ENCODE results near the gene IFT88. TPM values are rescaled to one million over a fixed set of nuclear protein-coding genes. Genes with fewer than 3 reads are reported as not detected.

The IFT88 gene
- total RNA-seq, 4 donors from 2014 or later = 14.6 to 24.6 (median 19.2) TPM

DNA sequence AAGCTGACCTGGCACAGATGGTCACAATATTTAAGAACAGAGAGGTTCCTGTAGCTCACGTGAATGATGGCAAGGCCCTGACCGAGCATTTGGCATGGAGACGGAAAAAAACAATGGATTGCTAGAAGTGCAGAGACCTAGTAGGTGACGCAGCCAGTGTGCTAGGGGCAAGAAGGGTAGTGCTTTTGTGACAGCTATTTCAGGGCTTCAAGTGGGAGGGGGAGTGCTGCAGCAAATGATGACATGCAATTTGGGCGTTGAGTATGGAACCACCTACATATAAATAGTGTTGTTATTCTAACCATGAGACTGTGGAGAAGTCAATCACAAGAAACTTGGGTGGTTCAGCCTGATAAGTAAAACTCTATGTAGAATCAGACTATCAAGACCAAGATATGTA is 70.9 kb downstream of the IFT88 start:
- no peak for DNase-seq (ENCODE audit: low spot score in 2 of 2)
- no peak overlapping the region for H3K27ac ChIP-seq
- no peak for TF ChIP-seq EP300 (IDR thresholded peaks at IDR 0.05)
- no peak for TF ChIP-seq POLR2A (IDR thresholded peaks at IDR 0.05)
- TF ChIP-seq CTCF (IDR thresholded peaks at IDR 0.05) = no peak
- 85 to 88% methylated on average over 5 of the region's 5 CpGs for WGBS, 2 donors
- no peaks in the 10 kb centered on the region for H3K9me3 ChIP-seq
- peaks cover 0 to 37% (median 0%) of the 10 kb centered on the region in 3 donors for H3K36me3 ChIP-seq
- H3K4me1 ChIP-seq = no peaks in the 10 kb centered on the region
- no peak overlapping the region for H3K4me3 ChIP-seq
- no peaks in the 10 kb centered on the region for H3K27me3 ChIP-seq

- TF ChIP-seq POLR2A (IDR thresholded peaks at IDR 0.05) (no peak), CTCF (IDR thresholded peaks at IDR 0.05) (no peak), EP300 (IDR thresholded peaks at IDR 0.05) (no peak)
- 93 to 100% methylated on average over 2 of the region's 2 CpGs for WGBS, 2 donors
- peaks cover 0 to 27% (median 0%) of the 10 kb centered on the region in 3 donors for H3K36me3 ChIP-seq
- H3K27ac ChIP-seq = no peak overlapping the region
- DNase-seq (ENCODE audit: low spot score in 2 of 2) = no peak
- H3K27me3 ChIP-seq = no peaks in the 10 kb centered on the region
- no peaks in the 10 kb centered on the region for H3K4me1 ChIP-seq
- H3K4me3 ChIP-seq = no peak overlapping the region
- no peaks in the 10 kb centered on the region for H3K9me3 ChIP-seq
Measured at GRCh38 chr13:20647758-20648157, 80.8 kb downstream of the IFT88 start.

GRCh38 chr13:20652946-20653345 is 86.0 kb downstream of the IFT88 start:
- no peaks in the 10 kb centered on the region for H3K4me1 ChIP-seq
- H3K36me3 ChIP-seq = peaks cover 0 to 29% (median 0%) of the 10 kb centered on the region in 3 donors
- TF ChIP-seq EP300 (IDR thresholded peaks at IDR 0.05) (no peak), CTCF (IDR thresholded peaks at IDR 0.05) (no peak), POLR2A (IDR thresholded peaks at IDR 0.05) (no peak)
- no peak for DNase-seq (ENCODE audit: low spot score in 2 of 2)
- H3K9me3 ChIP-seq = no peaks in the 10 kb centered on the region
- no peak overlapping the region for H3K4me3 ChIP-seq
- H3K27me3 ChIP-seq = no peaks in the 10 kb centered on the region
- no peak overlapping the region for H3K27ac ChIP-seq
- 72 to 76% methylated on average over 4 of the region's 4 CpGs for WGBS, 2 donors

GRCh38 chr13:20654156-20654555 is 87.2 kb downstream of the IFT88 start:
- TF ChIP-seq CTCF (IDR thresholded peaks at IDR 0.05) (no peak), POLR2A (IDR thresholded peaks at IDR 0.05) (no peak), EP300 (IDR thresholded peaks at IDR 0.05) (no peak)
- no peaks in the 10 kb centered on the region for H3K9me3 ChIP-seq
- H3K27me3 ChIP-seq = no peaks in the 10 kb centered on the region
- no peak overlapping the region for H3K27ac ChIP-seq
- H3K36me3 ChIP-seq = peaks cover 0 to 36% (median 0%) of the 10 kb centered on the region in 3 donors
- H3K4me1 ChIP-seq = no peaks in the 10 kb centered on the region
- no peak overlapping the region for H3K4me3 ChIP-seq
- DNase-seq (ENCODE audit: low spot score in 2 of 2) = no peak
- WGBS, 2 donors = 83 to 86% methylated on average over 1 of the region's 1 CpG

DNA sequence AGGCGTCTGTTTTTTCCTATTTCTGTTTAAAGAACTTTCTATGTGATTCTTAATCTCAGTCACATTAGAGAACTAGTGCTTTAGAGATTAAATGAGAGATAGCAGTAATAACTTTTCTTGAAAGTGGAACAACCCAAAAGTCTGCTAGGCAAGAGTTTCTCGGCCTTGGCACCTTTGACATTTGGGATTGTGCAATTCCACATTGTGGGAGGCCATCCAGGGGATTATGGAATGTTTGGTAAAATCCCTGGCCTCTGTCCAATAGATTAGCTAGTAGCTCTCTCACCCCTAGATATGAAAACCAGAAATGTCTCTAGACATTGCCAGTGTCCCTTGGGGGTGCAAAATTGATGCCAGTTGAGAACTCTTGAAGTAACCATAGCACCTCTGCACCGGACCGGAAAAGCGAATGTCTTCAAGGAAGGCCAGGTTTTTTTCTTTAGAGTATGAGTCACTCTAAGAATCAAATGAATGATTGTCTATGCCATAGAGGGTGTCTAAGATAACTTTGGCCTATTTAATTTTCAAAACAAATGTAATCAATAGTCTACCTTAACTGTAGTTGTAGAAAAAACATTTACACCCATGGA is 91.6 kb downstream of the IFT88 start:
- TF ChIP-seq POLR2A (IDR thresholded peaks at IDR 0.05) (no peak), CTCF (IDR thresholded peaks at IDR 0.05) (no peak), EP300 (IDR thresholded peaks at IDR 0.05) (no peak)
- H3K9me3 ChIP-seq = no peaks in the 10 kb centered on the region
- 71 to 74% methylated on average over 5 of the region's 5 CpGs for WGBS, 2 donors
- H3K4me3 ChIP-seq = no peak overlapping the region
- DNase-seq (ENCODE audit: low spot score in 2 of 2) = no peak
- H3K4me1 ChIP-seq = no peaks in the 10 kb centered on the region
- H3K27ac ChIP-seq = no peak overlapping the region
- no peaks in the 10 kb centered on the region for H3K27me3 ChIP-seq
- peaks cover 0 to 53% (median 0%) of the 10 kb centered on the region in 3 donors for H3K36me3 ChIP-seq
